Epithelial cell of proximal tubule (primary cell): Measurements from ENCODE around the gene YWHAB. TPM values are rescaled to one million over a fixed set of nuclear protein-coding genes. Genes with fewer than 3 reads are reported as not detected.

Source experiments
- DNase-seq: peaks from one replicate; pipeline ENCODE4 v3.0.0-alpha.2; 2011; ENCODE audit warnings: low read depth
- H3K4me3 ChIP-seq: 2 replicates; pipeline ENCODE4 v1.5.1; 2011; ENCODE audit warnings: low read depth, mild to moderate bottlenecking, low read length
- total RNA-seq: library from RNA; depleted of rRNA; stranded (reverse); fragments of >200 nt; gene quantifications from 2 replicates; pipeline ENCODE4 v1.2.3, GENCODE V29; 2015
- TF ChIP-seq, protein P1 (sequence below): conservative IDR thresholded peaks from 2 replicates; pipeline ENCODE4 v1.5.1; 2012; ENCODE audit warnings: low read depth, mild to moderate bottlenecking, low read length

YWHAB gene
- total RNA-seq, 1 donor from 2014 or later, result 203 TPM

DNA sequence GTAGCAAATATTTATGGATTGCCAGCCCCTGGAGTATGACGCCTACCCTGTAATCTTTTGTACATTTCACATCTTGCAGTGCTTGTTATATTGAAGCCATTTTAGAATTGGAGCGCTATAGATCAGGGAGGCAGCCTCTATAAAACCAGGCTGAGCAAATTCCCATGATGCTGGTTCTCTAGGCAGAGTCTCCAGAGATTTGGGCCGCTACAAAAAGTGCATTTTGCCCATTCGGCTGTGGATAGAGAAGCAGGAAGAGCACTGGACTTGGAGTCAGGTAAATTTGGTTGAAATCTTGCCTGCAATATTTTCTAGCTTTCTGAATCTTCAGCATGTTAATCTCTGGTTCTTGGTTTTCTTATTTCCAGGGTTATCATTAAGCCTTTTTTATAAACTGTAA is 2.0 kb downstream of the YWHAB start:
- H3K4me3 ChIP-seq, result peak overlapping the region; percentile 99
- TF ChIP-seq, protein P1, sequence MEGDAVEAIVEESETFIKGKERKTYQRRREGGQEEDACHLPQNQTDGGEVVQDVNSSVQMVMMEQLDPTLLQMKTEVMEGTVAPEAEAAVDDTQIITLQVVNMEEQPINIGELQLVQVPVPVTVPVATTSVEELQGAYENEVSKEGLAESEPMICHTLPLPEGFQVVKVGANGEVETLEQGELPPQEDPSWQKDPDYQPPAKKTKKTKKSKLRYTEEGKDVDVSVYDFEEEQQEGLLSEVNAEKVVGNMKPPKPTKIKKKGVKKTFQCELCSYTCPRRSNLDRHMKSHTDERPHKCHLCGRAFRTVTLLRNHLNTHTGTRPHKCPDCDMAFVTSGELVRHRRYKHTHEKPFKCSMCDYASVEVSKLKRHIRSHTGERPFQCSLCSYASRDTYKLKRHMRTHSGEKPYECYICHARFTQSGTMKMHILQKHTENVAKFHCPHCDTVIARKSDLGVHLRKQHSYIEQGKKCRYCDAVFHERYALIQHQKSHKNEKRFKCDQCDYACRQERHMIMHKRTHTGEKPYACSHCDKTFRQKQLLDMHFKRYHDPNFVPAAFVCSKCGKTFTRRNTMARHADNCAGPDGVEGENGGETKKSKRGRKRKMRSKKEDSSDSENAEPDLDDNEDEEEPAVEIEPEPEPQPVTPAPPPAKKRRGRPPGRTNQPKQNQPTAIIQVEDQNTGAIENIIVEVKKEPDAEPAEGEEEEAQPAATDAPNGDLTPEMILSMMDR, result no peak
- no peak for DNase-seq

DNA sequence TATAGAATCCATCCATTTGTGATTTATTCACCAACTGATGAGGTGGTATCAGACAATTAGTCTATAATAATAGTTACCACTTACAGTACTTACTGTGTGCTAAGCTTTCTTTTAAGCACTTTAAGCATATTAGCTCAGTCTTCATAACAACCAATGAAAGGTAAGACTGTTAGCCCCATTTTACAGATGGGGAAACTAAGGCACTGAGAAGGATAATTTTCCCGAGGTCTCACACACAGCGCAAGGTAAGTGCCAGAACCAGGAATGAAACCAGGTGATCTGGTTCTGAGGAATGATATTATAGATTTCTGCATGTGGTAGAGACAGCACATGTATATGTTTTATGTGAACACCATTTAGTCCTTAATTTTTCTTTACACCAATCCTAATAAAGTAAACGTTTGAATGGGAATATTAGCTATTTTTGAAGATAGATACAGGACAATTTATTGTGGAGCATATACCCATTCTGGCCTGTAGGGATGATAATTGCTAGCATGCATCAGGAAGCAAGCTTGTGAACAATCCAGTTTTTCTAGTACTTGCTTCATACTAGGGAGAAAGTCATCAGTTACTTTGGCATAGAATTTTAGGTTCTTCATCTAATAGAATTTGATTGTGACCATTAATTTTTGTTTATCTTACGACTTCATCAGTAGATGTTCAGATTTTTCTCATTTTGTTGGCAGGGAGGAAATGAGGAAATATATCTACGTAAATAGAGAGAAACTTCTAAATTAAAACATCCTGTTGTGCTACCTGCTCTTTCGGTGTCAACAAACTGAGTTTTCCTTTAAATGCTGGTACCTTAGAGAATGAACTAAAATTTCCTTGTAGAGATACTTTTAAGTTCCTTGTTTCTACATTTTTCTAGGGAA is 3.0 kb downstream of the YWHAB start:
- no peak for DNase-seq
- TF ChIP-seq, protein P1, result peak; percentile 31
- H3K4me3 ChIP-seq, result no peak overlapping the region

DNA sequence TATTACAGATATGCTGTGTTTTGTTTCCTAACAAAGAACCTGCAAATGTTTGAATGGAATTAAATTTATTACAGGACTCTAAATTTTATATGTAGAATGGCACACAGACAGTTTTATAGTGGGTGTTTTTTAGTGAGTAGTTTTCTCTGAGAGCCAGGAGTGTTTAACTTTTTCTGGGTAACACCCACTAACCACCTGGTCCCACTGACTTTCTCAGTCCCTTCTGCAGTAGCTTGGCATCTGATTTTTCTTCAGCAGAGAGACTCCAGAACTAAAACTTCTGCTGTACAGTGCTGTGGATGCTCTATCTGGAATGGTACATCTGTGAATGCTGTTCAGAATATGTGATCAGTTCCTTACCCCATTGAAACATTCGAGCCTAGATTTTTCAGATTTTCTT is 6.3 kb downstream of the YWHAB start:
- DNase-seq, result no peak
- no peak overlapping the region for H3K4me3 ChIP-seq
- TF ChIP-seq, protein P1, result no peak

DNA sequence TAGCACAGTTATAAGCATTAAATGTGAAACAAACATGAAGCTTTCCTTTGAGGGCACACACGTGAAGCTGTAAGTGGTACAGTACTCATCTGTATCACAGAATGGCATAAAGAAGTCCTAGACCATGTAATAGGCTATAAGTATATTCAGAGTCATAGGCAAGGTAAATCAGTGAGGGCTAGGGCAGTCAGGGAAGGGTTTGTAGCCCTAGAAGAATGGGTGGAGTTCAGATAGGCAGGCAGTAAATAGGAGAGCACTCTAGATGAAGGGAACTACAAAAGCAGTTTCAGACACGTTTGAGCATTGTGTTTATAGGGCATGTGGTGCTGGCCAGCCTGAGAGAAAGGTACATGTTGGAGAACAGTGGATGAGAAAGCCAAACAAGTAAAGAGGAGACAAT is 9.5 kb downstream of the YWHAB start:
- H3K4me3 ChIP-seq, result no peak overlapping the region
- TF ChIP-seq, protein P1, result no peak
- DNase-seq, result no peak

DNA sequence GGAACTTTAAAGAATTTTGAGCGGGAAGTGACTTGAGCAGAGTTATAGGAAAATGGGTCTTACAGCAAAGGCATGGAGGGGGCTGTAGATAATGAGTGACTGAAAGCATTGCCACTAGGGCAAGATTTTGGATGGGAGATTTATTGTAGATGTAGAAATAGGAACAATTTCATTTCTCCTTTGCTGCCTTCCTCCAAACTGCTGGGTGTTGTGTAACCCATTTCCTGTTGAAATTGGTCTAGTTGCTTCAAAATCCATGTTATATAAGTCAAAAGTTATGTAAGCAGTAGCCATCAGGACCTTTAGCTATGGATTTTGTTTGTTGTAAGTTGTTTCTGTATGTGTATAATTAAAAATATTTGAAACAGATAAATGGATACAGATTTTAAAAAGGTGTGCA is 11.1 kb downstream of the YWHAB start:
- no peak overlapping the region for H3K4me3 ChIP-seq
- TF ChIP-seq, protein P1, result no peak
- DNase-seq, result no peak

DNA sequence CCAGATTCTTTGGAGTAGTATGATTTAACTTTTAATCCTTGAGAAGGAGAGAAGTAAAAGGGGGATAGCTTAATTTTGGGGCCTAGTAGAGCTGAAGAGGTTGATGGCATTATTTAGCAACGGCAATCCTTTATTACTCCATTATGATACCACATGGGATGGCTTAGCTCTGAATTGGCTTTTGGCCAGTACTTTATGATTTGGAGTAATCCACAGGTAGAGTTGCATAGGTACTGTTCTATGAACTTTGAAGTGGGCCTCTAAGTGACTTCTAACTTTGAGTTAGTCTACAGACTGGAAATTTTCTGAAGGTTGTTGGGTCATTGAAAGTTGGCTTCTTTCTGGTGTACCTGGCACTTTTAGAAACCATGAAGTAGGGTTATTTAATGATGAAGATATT is 11.6 kb downstream of the YWHAB start:
- H3K4me3 ChIP-seq, result no peak overlapping the region
- TF ChIP-seq, protein P1, result no peak

DNA sequence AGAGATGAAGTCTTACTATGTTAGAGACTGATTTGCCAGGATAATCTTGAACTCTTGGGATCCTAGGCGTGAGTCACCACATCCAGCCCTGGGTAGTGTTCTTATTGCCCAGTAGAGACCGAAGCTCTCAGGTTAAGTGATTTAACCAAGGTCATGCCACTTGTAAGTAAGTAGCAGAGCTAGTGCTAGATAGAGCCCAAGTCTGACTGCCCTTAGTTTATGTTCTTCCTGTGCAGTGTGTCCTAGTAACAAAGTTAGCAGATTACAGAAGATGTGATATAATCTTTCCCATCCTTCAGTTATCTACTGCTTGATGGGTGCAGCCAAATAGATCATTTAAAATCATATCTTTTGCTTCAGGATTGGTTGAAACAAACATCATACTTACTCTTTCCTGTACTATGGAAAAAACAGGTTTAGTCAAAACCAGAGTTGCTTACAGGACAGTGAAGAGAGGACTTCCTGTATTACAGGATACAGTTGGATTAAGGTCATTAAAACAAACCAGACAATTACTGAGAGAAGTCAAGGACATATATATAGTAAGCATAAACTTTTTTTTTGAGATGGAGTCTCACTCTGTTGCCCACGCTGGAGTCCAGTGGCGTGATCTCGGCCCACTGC is 14.8 kb downstream of the YWHAB start:
- DNase-seq, result no peak
- TF ChIP-seq, protein P1, result no peak
- no peak overlapping the region for H3K4me3 ChIP-seq

More for the DNA sequence above, 11.6 kb downstream of the YWHAB start:
- no peak for DNase-seq
